ENCODE results near the gene TLE7.

DNA sequence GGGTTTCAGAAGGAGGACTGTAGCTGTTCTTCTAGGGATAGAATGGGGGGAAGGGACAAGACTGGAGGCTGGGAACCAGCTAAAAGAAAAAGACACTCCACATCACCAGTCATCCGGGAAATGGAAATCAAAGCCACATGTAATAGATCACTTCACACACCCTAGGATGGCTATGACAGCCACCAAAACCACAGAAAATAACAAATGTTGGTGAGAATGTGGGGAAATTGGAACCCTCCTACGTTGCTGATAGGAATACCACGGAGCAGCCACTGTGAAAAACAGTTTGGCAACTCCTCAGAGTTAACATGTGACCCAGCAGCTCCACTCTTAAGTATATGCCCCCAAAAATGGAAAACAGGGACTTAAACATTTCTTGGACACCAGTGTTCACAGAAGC is 2.3 kb downstream of the TLE7 start:
- no peak for TF ChIP-seq EZH2 (IDR thresholded peaks at IDR 0.05; ENCODE audit: low read depth)
- TF ChIP-seq, protein P1, sequence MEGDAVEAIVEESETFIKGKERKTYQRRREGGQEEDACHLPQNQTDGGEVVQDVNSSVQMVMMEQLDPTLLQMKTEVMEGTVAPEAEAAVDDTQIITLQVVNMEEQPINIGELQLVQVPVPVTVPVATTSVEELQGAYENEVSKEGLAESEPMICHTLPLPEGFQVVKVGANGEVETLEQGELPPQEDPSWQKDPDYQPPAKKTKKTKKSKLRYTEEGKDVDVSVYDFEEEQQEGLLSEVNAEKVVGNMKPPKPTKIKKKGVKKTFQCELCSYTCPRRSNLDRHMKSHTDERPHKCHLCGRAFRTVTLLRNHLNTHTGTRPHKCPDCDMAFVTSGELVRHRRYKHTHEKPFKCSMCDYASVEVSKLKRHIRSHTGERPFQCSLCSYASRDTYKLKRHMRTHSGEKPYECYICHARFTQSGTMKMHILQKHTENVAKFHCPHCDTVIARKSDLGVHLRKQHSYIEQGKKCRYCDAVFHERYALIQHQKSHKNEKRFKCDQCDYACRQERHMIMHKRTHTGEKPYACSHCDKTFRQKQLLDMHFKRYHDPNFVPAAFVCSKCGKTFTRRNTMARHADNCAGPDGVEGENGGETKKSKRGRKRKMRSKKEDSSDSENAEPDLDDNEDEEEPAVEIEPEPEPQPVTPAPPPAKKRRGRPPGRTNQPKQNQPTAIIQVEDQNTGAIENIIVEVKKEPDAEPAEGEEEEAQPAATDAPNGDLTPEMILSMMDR (conservative IDR thresholded peaks at IDR 0.05) = no peak
